NCI-H446 treated with DMSO at 0.1 percent for 48 hours (cell line): Measurements from ENCODE around the gene NFATC3.
"Not testable (repeated sequence)": the region's sequence is repeated elsewhere in the genome, so short reads cannot be mapped to it uniquely, and the experiment has no call there.

Source experiments
- DNase-seq: peaks from one replicate; lab custom pipeline; 2025; lab: John Stamatoyannopoulos, UW

NFATC3 gene

DNA sequence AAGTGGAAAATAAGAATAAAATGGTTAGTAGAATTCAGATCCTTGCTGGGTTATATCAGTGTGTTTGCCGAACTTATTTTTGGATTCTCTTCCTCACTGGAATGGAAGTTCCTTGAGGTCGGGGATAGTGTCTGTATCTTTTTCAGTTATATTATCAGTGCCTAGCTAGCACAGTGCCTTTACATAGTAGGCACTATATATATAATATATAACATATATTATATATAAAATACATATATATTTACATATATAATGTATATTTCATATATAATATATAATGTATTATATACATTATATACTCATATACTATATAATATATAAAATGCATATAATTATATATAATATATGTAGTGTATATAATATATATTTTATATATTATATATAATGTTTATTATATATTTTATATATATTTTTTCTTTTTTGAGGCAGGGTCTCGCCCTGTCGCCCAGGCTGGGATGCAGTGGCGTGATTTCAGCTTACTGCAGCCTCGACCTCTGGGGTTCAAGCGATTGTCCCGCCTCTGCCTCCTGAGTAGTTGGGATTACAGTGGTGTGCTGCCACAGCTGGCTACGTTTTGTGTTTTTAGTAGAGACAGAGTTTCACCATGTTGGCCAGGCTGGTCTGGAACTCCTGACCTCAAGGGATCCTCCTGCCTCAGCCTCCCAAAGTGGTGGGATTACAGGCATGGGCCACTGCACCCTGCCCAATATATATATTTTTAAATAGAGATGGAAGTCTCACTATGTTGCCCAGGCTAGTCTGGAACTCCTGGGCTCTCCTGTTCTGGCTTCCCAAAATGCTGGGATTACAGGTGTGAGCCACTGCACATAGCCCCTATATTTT lies 3.2 kb downstream of the NFATC3 start:
- no peak for DNase-seq

- no peak for DNase-seq
These were observed 3.9 kb downstream of the NFATC3 start for GRCh38 chr16:68089067-68089466.

DNA sequence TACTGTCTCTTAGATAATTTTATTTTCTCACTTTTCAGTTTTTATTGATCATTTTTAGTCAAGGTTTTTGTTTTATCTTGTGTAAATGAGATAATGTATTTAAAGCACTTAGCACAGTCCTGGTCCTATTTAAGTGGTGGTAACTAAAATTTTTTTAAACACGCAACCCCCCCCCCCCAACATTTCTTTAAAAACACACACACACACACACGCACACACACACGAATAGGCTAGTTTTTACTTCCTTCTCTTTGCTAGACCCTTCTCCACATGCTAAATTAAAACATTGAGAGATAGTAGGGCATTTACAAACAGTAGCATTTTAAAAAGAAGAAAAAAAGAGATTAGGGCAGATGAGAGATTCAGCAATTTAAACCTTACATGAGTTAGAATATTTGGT lies 5.0 kb downstream of the NFATC3 start:
- no peak for DNase-seq

GRCh38 chr16:68090533-68090932 lies 5.4 kb downstream of the NFATC3 start:
- no peak for DNase-seq

- no peak for DNase-seq
These were observed 6.5 kb downstream of the NFATC3 start for GRCh38 chr16:68091380-68092261.

DNA sequence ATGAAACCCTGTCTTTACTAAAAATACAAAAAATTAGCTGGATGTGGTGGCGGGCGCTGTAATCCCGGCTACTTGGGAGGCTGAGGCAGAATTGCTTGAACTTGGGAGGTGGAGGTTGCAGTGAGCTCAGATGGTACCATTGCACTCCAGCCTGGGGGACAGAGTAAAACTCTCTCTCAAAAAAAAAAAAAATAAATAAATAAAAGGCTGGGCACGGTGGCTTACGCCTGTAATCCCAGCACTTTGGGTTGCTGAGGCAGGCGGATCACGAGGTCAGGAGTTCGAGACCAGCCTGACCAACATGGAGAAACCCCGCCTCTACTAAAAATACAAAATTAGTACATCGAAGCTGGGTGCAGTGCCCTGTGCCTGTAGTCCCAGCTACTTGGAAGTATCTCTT lies 7.1 kb downstream of the NFATC3 start:
- not testable (repeated sequence) for DNase-seq

DNA sequence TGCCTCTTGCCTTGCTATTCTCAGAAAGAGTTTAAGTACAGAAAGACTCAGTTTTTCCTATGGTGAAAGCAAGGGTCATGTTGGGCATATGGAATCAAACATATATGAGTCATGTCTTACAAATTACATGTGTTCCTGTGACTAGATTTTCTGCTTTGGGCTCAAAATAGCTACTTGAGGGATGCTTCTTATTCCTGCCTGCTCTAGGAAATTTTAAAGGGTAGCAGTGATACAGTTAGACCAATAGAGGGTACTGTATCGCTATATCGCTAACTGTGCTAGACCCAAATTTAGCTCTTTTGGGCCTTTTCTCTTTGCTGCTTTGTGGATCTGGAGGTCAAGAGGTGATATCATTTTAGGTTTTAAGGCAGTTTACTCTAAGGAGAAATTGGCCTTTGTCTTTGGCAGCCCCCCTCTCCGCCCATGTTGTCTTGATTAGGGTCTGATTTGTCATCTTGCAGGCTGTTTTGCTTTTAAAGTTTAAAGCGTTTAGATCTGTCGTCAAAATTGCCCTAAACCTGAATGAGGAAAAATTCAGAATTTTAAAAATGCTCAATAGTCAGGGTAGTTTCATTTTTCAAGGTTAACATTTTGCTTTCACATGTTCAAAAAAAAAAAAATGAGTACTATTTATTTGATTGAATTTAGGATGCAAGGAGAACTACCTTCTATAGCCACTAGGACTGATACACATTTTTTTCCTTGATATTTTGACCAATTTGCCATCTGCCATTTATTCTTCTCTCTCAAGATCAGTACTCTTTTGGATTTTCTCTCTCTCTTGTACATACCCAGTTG lies 8.8 kb downstream of the NFATC3 start:
- DNase-seq: no peak

DNA sequence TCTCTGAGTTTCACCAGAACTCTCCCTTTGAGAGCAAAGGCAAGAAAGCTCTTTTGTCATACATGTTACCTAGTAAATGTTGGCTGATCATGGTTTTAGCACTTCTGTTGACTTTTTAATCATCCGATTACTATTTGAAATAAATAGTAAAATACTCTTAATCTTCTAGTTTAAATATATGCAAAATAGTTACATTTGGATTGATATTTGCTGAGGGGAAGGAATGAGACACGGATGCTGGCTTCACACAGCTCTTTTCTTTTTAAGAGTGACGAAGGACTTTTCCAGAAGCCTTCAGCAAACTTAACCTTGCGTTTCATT lies 9.4 kb downstream of the NFATC3 start:
- no peak for DNase-seq

DNA sequence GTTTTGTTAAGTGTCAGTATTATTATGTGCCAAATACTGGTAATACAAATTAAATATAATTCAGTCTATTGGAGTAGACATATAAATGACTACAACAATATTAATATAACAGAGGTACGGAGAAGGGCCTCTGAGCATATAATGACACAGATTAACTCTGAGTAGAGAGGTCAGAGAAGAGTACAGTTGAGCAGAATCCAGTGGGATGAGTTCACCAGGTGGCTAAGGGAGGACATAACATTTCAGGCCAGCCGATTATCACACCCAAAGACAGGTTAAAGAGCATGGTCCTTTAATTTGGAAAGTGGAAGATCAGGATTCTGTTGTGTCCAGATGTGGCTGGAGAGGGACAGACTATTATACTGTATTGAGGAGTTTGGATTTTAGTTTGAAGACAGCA lies 11.3 kb downstream of the NFATC3 start:
- DNase-seq: no peak

DNA sequence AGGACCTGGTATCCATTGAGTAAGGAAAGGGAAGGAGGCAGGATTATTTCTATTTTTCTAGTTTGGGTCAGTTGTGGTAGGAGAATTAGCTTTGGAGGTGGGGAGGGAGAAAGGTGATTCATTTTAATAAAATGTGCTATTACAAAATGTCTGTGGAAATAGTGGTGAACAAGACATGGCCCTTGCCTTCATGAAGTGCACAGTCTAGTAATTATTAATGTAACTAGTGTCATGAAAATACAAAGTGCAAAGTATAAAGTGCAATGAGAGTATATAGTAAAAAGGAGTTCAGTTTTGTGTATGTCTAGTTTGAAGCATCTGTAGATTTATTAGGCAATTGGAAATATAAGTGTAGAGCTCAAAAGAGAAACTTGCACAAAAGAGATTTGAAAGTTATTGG lies 11.9 kb downstream of the NFATC3 start:
- no peak for DNase-seq

- DNase-seq: no peak
These were observed 12.7 kb downstream of the NFATC3 start for GRCh38 chr16:68097895-68098294.

GRCh38 chr16:68100488-68100887 lies 15.3 kb downstream of the NFATC3 start:
- DNase-seq: no peak

- no peak for DNase-seq
These were observed 20.4 kb downstream of the NFATC3 start for GRCh38 chr16:68105611-68106010.

GRCh38 chr16:68107230-68107928 lies 22.2 kb downstream of the NFATC3 start:
- DNase-seq: not testable (repeated sequence)

DNA sequence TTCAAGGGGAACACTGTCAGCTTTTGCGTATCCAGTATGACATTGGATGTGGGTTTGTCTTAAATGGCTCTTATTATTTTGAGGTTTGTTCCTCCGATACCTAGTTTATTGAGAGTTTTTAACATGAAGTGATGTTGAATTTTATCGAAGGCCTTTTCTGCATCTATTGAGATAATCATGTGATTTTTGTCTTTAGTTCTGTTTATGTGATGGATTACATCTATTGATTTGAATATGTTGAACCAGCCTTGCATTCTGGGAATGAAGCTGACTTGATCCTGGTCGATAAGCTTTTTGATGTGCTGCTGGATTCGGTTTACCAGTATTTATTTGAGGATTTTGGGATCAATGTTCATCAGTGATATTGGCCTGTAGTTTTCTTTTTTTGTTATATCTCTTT lies 24.0 kb downstream of the NFATC3 start:
- DNase-seq: not testable (repeated sequence)

GRCh38 chr16:68110611-68111010 lies 25.4 kb downstream of the NFATC3 start:
- not testable (repeated sequence) for DNase-seq

- DNase-seq: no peak
These were observed 26.2 kb downstream of the NFATC3 start for GRCh38 chr16:68111379-68111778.

- DNase-seq: no peak
These were observed 28.0 kb downstream of the NFATC3 start for GRCh38 chr16:68113059-68113761.

- no peak for DNase-seq
These were observed 28.6 kb downstream of the NFATC3 start for GRCh38 chr16:68113765-68114240.

DNA sequence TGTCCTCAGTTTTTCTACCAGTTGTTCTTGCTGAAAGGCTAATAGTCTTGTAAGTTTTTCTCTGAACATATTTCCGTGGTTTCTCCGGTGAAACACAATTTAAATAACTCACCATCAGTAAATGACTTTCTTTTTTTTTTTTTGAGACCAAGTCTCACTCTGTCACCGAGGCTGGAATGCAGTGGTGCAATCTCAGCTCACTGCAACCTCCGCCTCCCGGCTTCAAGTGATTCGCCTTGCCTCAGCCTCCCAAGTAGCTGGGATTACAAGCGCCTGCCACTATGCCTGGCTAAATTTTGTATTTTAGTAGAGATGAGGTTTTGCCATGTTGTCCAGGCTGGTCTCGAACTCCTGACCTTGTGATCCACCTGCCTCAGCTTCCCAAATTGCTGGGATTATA lies 29.8 kb downstream of the NFATC3 start:
- not testable (repeated sequence) for DNase-seq

DNA sequence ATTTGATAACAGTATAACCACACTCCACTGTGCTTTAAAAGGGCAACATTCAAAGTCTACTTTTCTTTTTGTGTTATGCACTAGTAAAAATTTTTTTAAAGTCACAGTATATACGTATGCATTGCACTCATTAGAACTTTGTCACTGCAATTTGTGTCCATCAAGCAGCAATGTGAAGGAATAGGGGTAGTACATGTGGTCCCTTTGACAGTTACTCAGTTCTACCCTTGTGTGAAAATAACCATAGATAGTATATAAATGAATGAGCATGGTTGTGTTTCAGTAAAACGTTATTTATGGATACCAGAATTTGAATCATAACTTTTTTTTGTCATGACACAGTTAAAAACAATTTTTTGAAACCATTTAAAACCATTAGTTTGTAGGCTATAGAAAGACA lies 30.7 kb downstream of the NFATC3 start:
- no peak for DNase-seq
